Upper lobe of right lung (tissue), 1 donor: Measurements from ENCODE around the gene HSF4. TPM values are rescaled to one million over a fixed set of nuclear protein-coding genes. Genes with fewer than 3 reads are reported as not detected.

ENCODE experiments used
- ATAC-seq: fragments of 200-7000 bp; cut with Tn5 transposase; one replicate; pipeline ENCODE4 v1.9.1; 2020; ENCODE audit warnings: mild to moderate bottlenecking, moderate library complexity
- DNase-seq: peaks from one replicate; pipeline ENCODE4 v3.0.0-alpha.2; 2020
- H3K27ac ChIP-seq: fragments of 200-600 bp; one replicate; pipeline ENCODE4 v1.8.0; 2022
- H3K27me3 ChIP-seq: fragments of 200-600 bp; one replicate; pipeline ENCODE4 v1.8.0; 2022; ENCODE audit warnings: mild to moderate bottlenecking
- H3K36me3 ChIP-seq: fragments of 200-600 bp; one replicate; pipeline ENCODE4 v1.8.0; 2022
- H3K4me1 ChIP-seq: fragments of 200-600 bp; one replicate; pipeline ENCODE4 v1.8.0; 2022
- H3K4me3 ChIP-seq: fragments of 200-600 bp; one replicate; pipeline ENCODE4 v1.8.0; 2022; ENCODE audit warnings: mild to moderate bottlenecking
- H3K9me3 ChIP-seq: fragments of 200-600 bp; one replicate; pipeline ENCODE4 v1.8.0; 2022
- CTCF ChIP-seq: fragments of 200-600 bp; IDR thresholded peaks from one replicate; pipeline ENCODE4 v1.8.0; 2022; ENCODE audit warnings: antibody characterized with exemption
- intact Hi-C: fragments of 100-400 bp; cut with DNase I; formaldehyde crosslinking; loops from one replicate; pipeline ENCODE4 v1.11.0; 2022
- total RNA-seq: library from RNA; stranded (reverse); fragmentation: NEBNext Ultra II Directional; extraction: Animal tissue kit (Norgen Biotek cat#: 25700); gene quantifications from one replicate; pipeline ENCODE4 v1.2.1, GENCODE V29; 2021
- donor health status: DM: no; HTN: yes; CAD: no; lungs with severe emphysema.

The HSF4 gene
- total RNA-seq, 1 donor from 2014 or later = 87.8 TPM

- peaks cover 6% of the 10 kb centered on the region for H3K4me1 ChIP-seq
- H3K36me3 ChIP-seq = peaks cover 35% of the 10 kb centered on the region
- intact Hi-C loops = no loop called here
Observed at GRCh38 chr16:67202956-67203493, 38.5 kb downstream of the HSF4 start.

GRCh38 chr16:67204076-67204475 lies 39.5 kb downstream of the HSF4 start:
- no peak overlapping the region for H3K27ac ChIP-seq
- intact Hi-C loops = no loop called here

More at GRCh38 chr16:67202956-67203493, 38.5 kb downstream of the HSF4 start:
- H3K4me3 ChIP-seq = no peak overlapping the region
- H3K27ac ChIP-seq = no peak overlapping the region
- DNase-seq = no peak
- no peak for ATAC-seq
- no peaks in the 10 kb centered on the region for H3K27me3 ChIP-seq
- TF ChIP-seq CTCF = no peak
- H3K9me3 ChIP-seq = no peaks in the 10 kb centered on the region

GRCh38 chr16:67206129-67206837 lies 41.7 kb downstream of the HSF4 start:
- no peak for DNase-seq
- no peak for ATAC-seq
- no peak for TF ChIP-seq CTCF
- Histone ChIP-seq H3K27ac (no peak overlapping the region), H3K27me3 (no peaks in the 10 kb centered on the region), H3K4me1 (no peaks in the 10 kb centered on the region), H3K9me3 (no peaks in the 10 kb centered on the region), H3K4me3 (no peak overlapping the region), H3K36me3 (peaks cover 24% of the 10 kb centered on the region)
- intact Hi-C loops = no loop called here

More at GRCh38 chr16:67204076-67204475, 39.5 kb downstream of the HSF4 start:
- H3K4me1 ChIP-seq = no peaks in the 10 kb centered on the region
- H3K27me3 ChIP-seq = no peaks in the 10 kb centered on the region
- TF ChIP-seq CTCF = no peak
- no peak overlapping the region for H3K4me3 ChIP-seq
- ATAC-seq (no peak), DNase-seq (no peak)
- peaks cover 26% of the 10 kb centered on the region for H3K36me3 ChIP-seq
- H3K9me3 ChIP-seq = no peaks in the 10 kb centered on the region

- TF ChIP-seq CTCF = no peak
- no peak overlapping the region for H3K4me3 ChIP-seq
- no peaks in the 10 kb centered on the region for H3K9me3 ChIP-seq
- ATAC-seq (no peak), DNase-seq (no peak)
- intact Hi-C loops = no loop called here
- H3K4me1 ChIP-seq = no peaks in the 10 kb centered on the region
- peaks cover 18% of the 10 kb centered on the region for H3K36me3 ChIP-seq
- no peaks in the 10 kb centered on the region for H3K27me3 ChIP-seq
- H3K27ac ChIP-seq = no peak overlapping the region
Observed at GRCh38 chr16:67206838-67207248, 42.3 kb downstream of the HSF4 start.

- no peak overlapping the region for H3K4me3 ChIP-seq
- no peak for TF ChIP-seq CTCF
- H3K4me1 ChIP-seq = no peaks in the 10 kb centered on the region
- intact Hi-C loops = no loop called here
- peaks cover 12% of the 10 kb centered on the region for H3K36me3 ChIP-seq
- ATAC-seq (no peak), DNase-seq (no peak)
- no peaks in the 10 kb centered on the region for H3K27me3 ChIP-seq
- H3K9me3 ChIP-seq = no peaks in the 10 kb centered on the region
- H3K27ac ChIP-seq = no peak overlapping the region
Observed at GRCh38 chr16:67207249-67208091, 42.9 kb downstream of the HSF4 start.
